Measurements from ENCODE around the gene CNR2. TPM values are rescaled to one million over a fixed set of nuclear protein-coding genes. Genes with fewer than 3 reads are reported as not detected.

CNR2 gene
- total and polyA plus RNA-seq, 7 donors: 0.23 to 4.2 TPM; not detected in 5

DNA sequence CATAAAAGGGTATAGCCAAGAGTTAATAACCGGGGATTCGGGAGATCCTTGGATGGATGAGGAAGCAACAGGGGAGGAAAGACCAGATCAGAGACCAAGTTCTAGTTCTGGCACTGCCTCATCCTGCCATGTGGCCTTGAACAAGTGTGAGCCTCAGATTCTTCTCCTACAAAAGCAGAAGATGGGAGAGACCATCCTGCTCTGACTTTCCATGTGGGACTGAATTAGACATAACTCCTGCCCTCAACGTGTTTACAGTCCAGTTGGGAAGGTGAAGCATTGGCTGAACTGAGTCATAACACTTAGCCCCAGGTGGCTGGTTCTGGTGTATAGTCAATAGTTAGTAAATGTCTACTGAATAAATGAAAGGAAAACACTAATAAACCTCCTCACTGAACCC lies 12.1 kb upstream of the CNR2 start:
- 87 to 89% methylated on average over 3 of the region's 3 CpGs for WGBS, 2 donors
- intact Hi-C loops (cut with DNase I): no loop called here
- TF ChIP-seq POLR2AphosphoS5 (IDR thresholded peaks at IDR 0.05): no peak
- no peak for TF ChIP-seq CTCF (IDR thresholded peaks at IDR 0.05)
- TF ChIP-seq EP300 (IDR thresholded peaks at IDR 0.05): no peak
- TF ChIP-seq POLR2A (IDR thresholded peaks at IDR 0.05): no peak
- H3K27me3 ChIP-seq: no peaks in the 10 kb centered on the region
- H3K4me1 ChIP-seq: peaks cover 0 to 11% (median 9%) of the 10 kb centered on the region in 4 donors
- no peak for DNase-seq
- no peaks in the 10 kb centered on the region for H3K36me3 ChIP-seq
- H3K4me3 ChIP-seq: no peak overlapping the region
- H3K9me3 ChIP-seq: no peaks in the 10 kb centered on the region
- H3K27ac ChIP-seq: no peak overlapping the region

DNA sequence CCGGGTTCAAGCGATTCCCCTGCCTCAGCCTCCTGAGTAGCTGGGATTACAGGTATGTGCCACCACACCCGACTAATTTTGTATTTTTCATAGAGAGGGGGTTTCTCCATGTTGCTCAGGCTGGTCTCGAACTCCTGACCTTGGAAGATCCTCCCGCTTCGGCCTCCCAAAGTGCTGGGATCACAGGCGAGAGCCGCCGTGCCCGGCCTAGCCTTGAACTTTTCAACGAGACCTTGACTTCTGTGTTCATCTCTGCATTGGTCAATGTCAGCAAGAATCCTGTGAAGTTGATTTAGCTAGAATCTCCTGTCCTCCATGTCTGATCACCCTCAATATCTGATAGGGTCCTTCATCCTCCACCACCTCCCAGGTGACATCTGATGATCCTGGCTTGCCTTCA lies 11.4 kb upstream of the CNR2 start:
- no peak for TF ChIP-seq CTCF (IDR thresholded peaks at IDR 0.05)
- TF ChIP-seq POLR2AphosphoS5 (IDR thresholded peaks at IDR 0.05): no peak
- no peak for TF ChIP-seq POLR2A (IDR thresholded peaks at IDR 0.05)
- TF ChIP-seq EP300 (IDR thresholded peaks at IDR 0.05): no peak
- WGBS, 2 donors: 94% methylated on average over 11 of the region's 11 CpGs
- intact Hi-C loops (cut with DNase I): no loop called here
- H3K36me3 ChIP-seq: no peaks in the 10 kb centered on the region
- no peak for DNase-seq
- no peak overlapping the region for H3K27ac ChIP-seq
- peaks cover 0 to 17% (median 16%) of the 10 kb centered on the region in 4 donors for H3K4me1 ChIP-seq
- H3K27me3 ChIP-seq: no peaks in the 10 kb centered on the region
- no peak overlapping the region for H3K4me3 ChIP-seq
- H3K9me3 ChIP-seq: no peaks in the 10 kb centered on the region

DNA sequence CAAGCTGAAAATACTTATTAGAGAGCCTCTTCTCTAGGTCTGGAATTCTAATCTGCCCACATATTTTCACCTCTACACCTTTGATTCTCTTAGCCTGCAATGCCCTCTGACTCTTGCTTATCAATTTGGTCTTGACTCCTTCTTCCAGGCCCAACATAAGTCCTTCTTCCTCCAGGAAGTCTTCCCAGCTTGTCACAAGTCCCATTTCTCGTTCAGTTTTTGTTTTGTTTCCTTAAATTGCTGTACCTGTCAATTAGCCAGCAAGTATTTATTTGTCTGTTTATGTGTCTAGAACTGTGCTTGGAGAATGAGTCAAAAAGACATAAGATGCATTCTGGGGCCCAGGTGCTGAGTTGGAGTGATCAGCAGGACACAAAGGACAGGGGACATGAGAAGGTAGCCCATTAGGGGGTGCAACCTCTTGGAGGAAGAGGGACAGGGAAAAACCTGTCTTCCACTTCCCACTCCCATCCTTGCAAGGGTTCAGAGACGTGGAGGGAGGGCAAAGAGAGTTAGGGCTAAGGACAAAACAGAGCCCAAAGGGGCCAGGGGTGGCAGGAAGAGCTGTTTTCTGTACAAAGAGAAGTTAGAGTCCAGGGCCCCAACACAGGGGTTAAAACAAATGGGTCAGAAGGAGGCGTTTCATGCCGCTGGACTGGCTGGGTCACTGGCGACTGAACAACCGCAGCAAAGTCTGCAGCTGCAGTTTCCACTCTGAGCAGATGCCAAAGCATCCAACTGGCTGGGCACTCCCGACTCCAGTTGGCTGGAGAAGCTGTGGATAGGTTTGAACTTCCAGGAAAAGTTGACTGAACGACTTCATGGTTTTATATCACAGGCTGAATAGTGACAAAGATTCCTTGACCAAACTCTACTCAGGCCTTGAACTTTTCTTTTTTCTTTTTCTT lies 10.7 kb upstream of the CNR2 start:
- no peak for DNase-seq
- Histone ChIP-seq H3K4me1 (peaks cover 0 to 21% (median 21%) of the 10 kb centered on the region in 4 donors), H3K4me3 (no peak overlapping the region), H3K27ac (no peak overlapping the region), H3K27me3 (no peaks in the 10 kb centered on the region), H3K36me3 (no peaks in the 10 kb centered on the region), H3K9me3 (no peaks in the 10 kb centered on the region)
- WGBS, 2 donors: 17 to 54% methylated on average over 8 of the region's 8 CpGs
- intact Hi-C loops (cut with DNase I): no loop called here
- TF ChIP-seq EP300 (IDR thresholded peaks at IDR 0.05): no peak
- TF ChIP-seq CTCF (IDR thresholded peaks at IDR 0.05): no peak
- TF ChIP-seq POLR2AphosphoS5 (IDR thresholded peaks at IDR 0.05): no peak
- no peak for TF ChIP-seq POLR2A (IDR thresholded peaks at IDR 0.05)

DNA sequence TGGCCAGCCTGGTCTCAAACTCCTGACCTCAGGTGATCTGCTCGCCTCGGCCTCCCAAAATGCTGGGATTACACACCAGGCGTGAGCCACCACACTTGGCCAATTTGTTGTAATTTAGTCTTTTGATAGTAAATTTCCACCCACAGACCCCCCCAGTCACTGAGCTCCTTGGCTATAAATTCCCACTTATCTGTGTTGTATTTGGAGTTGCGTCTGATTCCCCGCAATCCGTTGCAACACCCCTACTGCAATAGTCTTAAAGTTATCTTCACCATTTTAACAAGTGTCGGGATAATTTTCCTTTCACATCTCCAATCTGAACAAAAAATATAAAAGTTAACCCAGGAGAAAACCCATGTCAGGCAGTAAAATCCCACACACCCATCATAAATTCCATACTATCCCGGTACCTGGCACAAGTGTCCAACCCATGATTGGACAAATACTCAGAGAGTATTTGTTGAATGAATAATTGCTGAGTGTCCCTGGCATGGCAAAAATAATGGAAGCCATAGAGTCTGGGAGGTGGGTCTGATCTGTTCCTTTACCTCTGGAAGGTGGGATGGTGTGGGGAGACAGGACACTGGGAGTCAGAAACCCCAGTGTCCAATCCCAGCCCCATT lies 9.3 kb upstream of the CNR2 start:
- Histone ChIP-seq H3K4me3 (no peak overlapping the region), H3K27me3 (no peaks in the 10 kb centered on the region), H3K9me3 (no peaks in the 10 kb centered on the region), H3K36me3 (no peaks in the 10 kb centered on the region), H3K27ac (no peak overlapping the region), H3K4me1 (peaks cover 0 to 21% (median 21%) of the 10 kb centered on the region in 4 donors)
- intact Hi-C loops (cut with DNase I): no loop called here
- DNase-seq: no peak
- no peak for TF ChIP-seq EP300 (IDR thresholded peaks at IDR 0.05)
- TF ChIP-seq POLR2AphosphoS5 (IDR thresholded peaks at IDR 0.05): no peak
- TF ChIP-seq CTCF (IDR thresholded peaks at IDR 0.05): no peak
- TF ChIP-seq POLR2A (IDR thresholded peaks at IDR 0.05): no peak
- WGBS, 2 donors: 27 to 73% methylated on average over 8 of the region's 8 CpGs
